Panc1 (cell line): ENCODE measurements around the gene CTRB2. TPM values are rescaled to one million over a fixed set of nuclear protein-coding genes. Genes with fewer than 3 reads are reported as not detected.

Experiments used
- ATAC-seq: fragments of 200-7000 bp; cut with Tn5 transposase; 2 replicates; pipeline ENCODE4 v1.9.1; 2020; ENCODE audit warnings: mild to moderate bottlenecking, moderate library complexity
- BruUV-seq: library from RNA; stranded (reverse); fragments of 400-500 nt; replicated peaks from 2 replicates; lab custom pipeline; 2021; lab: Mats Ljungman, UMichigan
- CTCF ChIA-PET: fragments of 300-600 bp; sonication (Branson Sonifier 250); formaldehyde crosslinking; loops from one replicate; lab custom pipeline; 2022; ENCODE audit warnings: antibody characterized with exemption; lab: Charles Lee
- POLR2A ChIA-PET: fragments of 300-600 bp; sonication (Branson Sonifier 250); formaldehyde crosslinking; loops from one replicate; lab custom pipeline; 2022; ENCODE audit warnings: antibody characterized with exemption; lab: Charles Lee
- DNase-seq: peaks from one replicate; pipeline ENCODE4 v3.0.0-alpha.2; 2010; ENCODE audit warnings: low read depth, low spot score
- H3K27ac ChIP-seq: 2 replicates; pipeline ENCODE4 v1.5.1; 2011; ENCODE audit warnings: mild to moderate bottlenecking, low read length, inconsistent platforms
- H3K27me3 ChIP-seq: fragments of 200-500 bp; sonication (Bioruptor generic); 2 replicates; pipeline ENCODE4 v1.6.0; 2014; ENCODE audit warnings: low read length, inconsistent platforms; ENCODE audit not compliant: control insufficient read depth, insufficient read depth
- H3K36me3 ChIP-seq: fragments of 200-500 bp; sonication (Bioruptor generic); 2 replicates; pipeline ENCODE4 v1.5.1; 2014; ENCODE audit warnings: inconsistent platforms, mild to moderate bottlenecking, low read length, moderate library complexity; ENCODE audit not compliant: control insufficient read depth, insufficient read depth
- H3K4me1 ChIP-seq: 2 replicates; pipeline ENCODE4 v1.5.1; 2011; ENCODE audit warnings: inconsistent platforms, mild to moderate bottlenecking, low read length, moderate library complexity; ENCODE audit not compliant: control insufficient read depth, insufficient read depth
- H3K4me3 ChIP-seq, 2 experiments: 2 replicates each; pipeline ENCODE4 v1.5.1; 2011 to 2012; ENCODE audit warnings: low read depth in 2 of 2, low read length in 2 of 2, mild to moderate bottlenecking in 2 of 2, inconsistent platforms in 1 of 2, moderate library complexity in 1 of 2
- H3K9me3 ChIP-seq: fragments of 200-500 bp; sonication (Bioruptor generic); 2 replicates; pipeline ENCODE4 v1.5.1; 2014; ENCODE audit warnings: low read depth, mild to moderate bottlenecking, inconsistent platforms, low read length, moderate library complexity; ENCODE audit not compliant: control insufficient read depth, insufficient read depth
- CTCF ChIP-seq: fragments of 450-650 bp; IDR thresholded peaks from 2 replicates; pipeline ENCODE4 v1.5.1; 2017; ENCODE audit warnings: mild to moderate bottlenecking
- POLR2AphosphoS5 ChIP-seq: IDR thresholded peaks from 2 replicates; pipeline ENCODE4 v1.6.1; 2012; ENCODE audit warnings: mild to moderate bottlenecking, low read depth, low read length, moderate library complexity
- REST ChIP-seq, 2 experiments: IDR thresholded peaks; 2 replicates each; pipeline ENCODE4 v1.6.1; 2011 to 2012; ENCODE audit warnings: low read depth in 2 of 2, control low read depth in 1 of 2, low read length in 1 of 2, mild to moderate bottlenecking in 1 of 2, moderate library complexity in 1 of 2; ENCODE audit not compliant: insufficient read depth in 1 of 2
- SIN3A ChIP-seq: IDR thresholded peaks from 2 replicates; pipeline ENCODE4 v1.6.1; 2012; ENCODE audit warnings: low read depth, mild to moderate bottlenecking, low read length, moderate library complexity, borderline replicate concordance; ENCODE audit not compliant: insufficient read depth
- TCF7L2 ChIP-seq: IDR thresholded peaks from 2 replicates; pipeline ENCODE4 v1.6.1; 2011; ENCODE audit warnings: mild to moderate bottlenecking, low read depth, low read length, inconsistent platforms
- in situ Hi-C: cut with HindIII; loops from 2 replicates; pipeline ENCODE4 v1.10.0; 2016; ENCODE audit warnings: low sequenced_read_pairs, low pct_unique_long_range_greater_than_20kb
- intact Hi-C: fragments of 100-400 bp; cut with micrococcal nuclease; formaldehyde crosslinking; loops from one replicate; pipeline ENCODE4 v1.10.0; 2022; ENCODE audit not compliant: unreplicated experiment
- total RNA-seq: library from RNA; stranded (reverse); gene quantifications from one replicate; pipeline ENCODE4 v1.2.1, GENCODE V29; 2021; ENCODE audit not compliant: unreplicated experiment

CTRB2 gene
- total RNA-seq, 1 experiment from 2014 or later = 5.0 TPM

GRCh38 chr16:75230471-75231110, 23.6 kb upstream of the CTRB2 start:
- in situ Hi-C loops (no loop called here), intact Hi-C loops (loop anchor here (10.0 kb wide), 1 partner anchor 154 kb away; no protein-coding TSS in a partner anchor)
- no peak for DNase-seq
- no peak overlapping the region for H3K4me3 ChIP-seq
- TF ChIP-seq TCF7L2 (no peak), POLR2AphosphoS5 (no peak), REST (IDR thresholded peaks at IDR 0.05; ENCODE audit: insufficient read depth in 1 of 2, low read depth in 2 of 2, low read length in 1 of 2) (no peak), SIN3A (no peak), CTCF (no peak)
- ChIA-PET POLR2A (interaction anchor here (0.6 kb wide), 1 partner anchor 113 kb away, joined by 8 read pairs; no protein-coding TSS in a partner anchor), CTCF (no interaction called here)
- no peaks in the 10 kb centered on the region for H3K9me3 ChIP-seq
- H3K4me1 ChIP-seq = peaks cover 10% of the 10 kb centered on the region
- no peak overlapping the region for H3K27ac ChIP-seq
- ATAC-seq = no peak
- H3K27me3 ChIP-seq = no peaks in the 10 kb centered on the region
- peaks cover 9% of the 10 kb centered on the region; the same call in 1 of the 2 replicates for H3K36me3 ChIP-seq
- no TSS peak for BruUV-seq

GRCh38 chr16:75229172-75230031, 22.4 kb upstream of the CTRB2 start:
- POLR2A ChIA-PET = no interaction called here
- intact Hi-C loops (loop anchor here (10.0 kb wide), 1 partner anchor 155 kb away; no protein-coding TSS in a partner anchor), in situ Hi-C loops (no loop called here)
- TF ChIP-seq CTCF (no peak), TCF7L2 (no peak), SIN3A (no peak), POLR2AphosphoS5 (no peak), REST (IDR thresholded peaks at IDR 0.05; ENCODE audit: insufficient read depth in 1 of 2, low read depth in 2 of 2, low read length in 1 of 2) (no peak)
- H3K4me1 ChIP-seq = peaks cover 6% of the 10 kb centered on the region
- DNase-seq (no peak), ATAC-seq (no peak)
- no peaks in the 10 kb centered on the region for H3K27me3 ChIP-seq
- H3K9me3 ChIP-seq = no peaks in the 10 kb centered on the region
- CTCF ChIA-PET = no interaction called here
- no TSS peak for BruUV-seq
- H3K27ac ChIP-seq = no peak overlapping the region
- H3K36me3 ChIP-seq = peaks cover 9% of the 10 kb centered on the region; the same call in 1 of the 2 replicates
- H3K4me3 ChIP-seq = no peak overlapping the region
